ENCODE results near the gene ZNF780B.

- TF ChIP-seq POLR2A (IDR thresholded peaks at IDR 0.05; ENCODE audit: low read length) (no peak), GATA1 (IDR thresholded peaks at IDR 0.05; ENCODE audit: low read depth, low read length) (no peak)
Measured at GRCh38 chr19:39987596-39987995, 68.4 kb downstream of the ZNF780B start.

Data from erythroblast (primary cell).